HEK293T (cell line): ENCODE results near the gene POLR1E.

Source experiments
- CTCF ChIA-PET: fragments of 350-600 bp; formaldehyde crosslinking; extraction: SDS; loops from one replicate; lab custom pipeline; 2021; ENCODE audit warnings: antibody characterized with exemption, inconsistent platforms; lab: Yijun Ruan, JAX
- POLR2A ChIA-PET: fragments of 350-600 bp; formaldehyde crosslinking; extraction: SDS; loops from one replicate; lab custom pipeline; 2020; ENCODE audit warnings: antibody characterized with exemption, inconsistent platforms; lab: Yijun Ruan, JAX
- DNase-seq: peaks from one replicate; pipeline ENCODE4 v3.0.0; 2012; ENCODE audit warnings: mixed read lengths; ENCODE audit errors: extremely low spot score
- ARNT ChIP-seq: fragments of 450-650 bp; IDR thresholded peaks from 2 replicates; pipeline ENCODE4 v1.6.1; 2017; ENCODE audit warnings: mild to moderate bottlenecking
- BHLHE40 ChIP-seq: fragments of 450-650 bp; IDR thresholded peaks from 2 replicates; pipeline ENCODE4 v1.6.1; 2016; ENCODE audit warnings: mild to moderate bottlenecking, moderate library complexity, borderline replicate concordance
- CTBP1 ChIP-seq: fragments of 450-650 bp; IDR thresholded peaks from 2 replicates; pipeline ENCODE4 v1.6.1; 2016; ENCODE audit warnings: borderline replicate concordance
- ELF4 ChIP-seq: fragments of 450-650 bp; IDR thresholded peaks from 2 replicates; pipeline ENCODE4 v1.6.1; 2017; ENCODE audit warnings: antibody characterized with exemption
- FOXA1 ChIP-seq: fragments of 450-650 bp; IDR thresholded peaks from 2 replicates; pipeline ENCODE4 v1.6.1; 2016; ENCODE audit warnings: mild to moderate bottlenecking
- FOXK2 ChIP-seq: fragments of 450-650 bp; IDR thresholded peaks from 2 replicates; pipeline ENCODE4 v1.6.1; 2016; ENCODE audit warnings: mild to moderate bottlenecking
- FOXM1 ChIP-seq: fragments of 450-650 bp; IDR thresholded peaks from 2 replicates; pipeline ENCODE4 v1.6.1; 2017; ENCODE audit warnings: mild to moderate bottlenecking, borderline replicate concordance
- HDGF ChIP-seq: fragments of 450-650 bp; IDR thresholded peaks from 2 replicates; pipeline ENCODE4 v1.6.1; 2017; ENCODE audit warnings: antibody characterized with exemption, borderline replicate concordance
- L3MBTL2 ChIP-seq: fragments of 450-650 bp; conservative IDR thresholded peaks from 2 replicates; pipeline ENCODE4 v1.6.1; 2016; ENCODE audit warnings: mild to moderate bottlenecking
- LEF1 ChIP-seq: fragments of 450-650 bp; IDR thresholded peaks from 2 replicates; pipeline ENCODE4 v1.6.1; 2017; ENCODE audit warnings: mild to moderate bottlenecking, borderline replicate concordance
- NFRKB ChIP-seq: fragments of 450-650 bp; IDR thresholded peaks from 2 replicates; pipeline ENCODE4 v1.6.1; 2016; ENCODE audit warnings: mild to moderate bottlenecking, moderate library complexity
- PKNOX1 ChIP-seq: fragments of 450-650 bp; IDR thresholded peaks from 2 replicates; pipeline ENCODE4 v1.6.1; 2016
- SP1 ChIP-seq: fragments of 450-650 bp; IDR thresholded peaks from 2 replicates; pipeline ENCODE4 v1.6.1; 2017
- SUZ12 ChIP-seq: fragments of 450-650 bp; IDR thresholded peaks from 2 replicates; pipeline ENCODE4 v1.6.1; 2016; ENCODE audit warnings: mild to moderate bottlenecking
- TARDBP ChIP-seq: fragments of 450-650 bp; IDR thresholded peaks from 2 replicates; pipeline ENCODE4 v1.6.1; 2016
- ZNF384 ChIP-seq: fragments of 450-650 bp; IDR thresholded peaks from 2 replicates; pipeline ENCODE4 v1.6.1; 2016

Gene POLR1E

GRCh38 chr9:37523916-37524315 lies 38.2 kb downstream of the POLR1E start:
- POLR2A ChIA-PET: no interaction called here
- DNase-seq: no peak
- CTCF ChIA-PET: no interaction called here
- TF ChIP-seq L3MBTL2 (no peak), FOXK2 (no peak), CTBP1 (no peak), FOXM1 (no peak)

GRCh38 chr9:37528652-37529471 lies 43.1 kb downstream of the POLR1E start:
- DNase-seq: no peak
- CTCF ChIA-PET: no interaction called here
- POLR2A ChIA-PET: no interaction called here
- TF ChIP-seq ZNF384 (no peak), PKNOX1 (no peak), FOXM1 (no peak), HDGF (no peak), FOXA1 (no peak), NFRKB (no peak), BHLHE40 (no peak)

GRCh38 chr9:37531699-37532098 lies 46.0 kb downstream of the POLR1E start:
- ChIA-PET CTCF (no interaction called here), POLR2A (no interaction called here)
- TF ChIP-seq TARDBP (no peak), PKNOX1 (no peak), ZNF384 (no peak), L3MBTL2 (no peak), SUZ12 (no peak), SP1 (no peak), HDGF (no peak), BHLHE40 (no peak), FOXM1 (no peak), FOXA1 (no peak), ELF4 (no peak), NFRKB (no peak), CTBP1 (no peak), LEF1 (no peak)
- DNase-seq: no peak

- DNase-seq: no peak
- ChIA-PET CTCF (no interaction called here), POLR2A (no interaction called here)
- no peak for TF ChIP-seq LEF1
- no peak for TF ChIP-seq NFRKB
- no peak for TF ChIP-seq FOXM1
- TF ChIP-seq TARDBP: no peak
- TF ChIP-seq SUZ12: no peak
- TF ChIP-seq L3MBTL2: no peak
- TF ChIP-seq FOXK2: no peak
- TF ChIP-seq BHLHE40: no peak
- TF ChIP-seq ZNF384: no peak
- TF ChIP-seq SP1: no peak
- TF ChIP-seq ARNT: no peak
- TF ChIP-seq ELF4: no peak
- no peak for TF ChIP-seq HDGF
- TF ChIP-seq PKNOX1: no peak
- TF ChIP-seq CTBP1: no peak
- no peak for TF ChIP-seq FOXA1
Measured at GRCh38 chr9:37534412-37534811, 48.7 kb downstream of the POLR1E start.

- no peak for DNase-seq
- TF ChIP-seq TARDBP (no peak), NFRKB (no peak), FOXK2 (no peak), ELF4 (no peak), ZNF384 (no peak), CTBP1 (no peak), LEF1 (no peak)
- CTCF ChIA-PET: no interaction called here
- POLR2A ChIA-PET: no interaction called here
Measured at GRCh38 chr9:37534901-37535300, 49.2 kb downstream of the POLR1E start.

- TF ChIP-seq FOXA1 (no peak), FOXK2 (no peak), NFRKB (no peak), FOXM1 (no peak), SP1 (no peak), ARNT (no peak), L3MBTL2 (no peak), CTBP1 (no peak), BHLHE40 (no peak), ZNF384 (no peak), HDGF (no peak), TARDBP (no peak), PKNOX1 (no peak), ELF4 (no peak), SUZ12 (no peak), LEF1 (no peak)
- DNase-seq: no peak
- CTCF ChIA-PET: no interaction called here
- POLR2A ChIA-PET: no interaction called here
Measured at GRCh38 chr9:37538099-37538498, 52.4 kb downstream of the POLR1E start.
